GM18505 (cell line): Measurements from ENCODE around the gene SSC4D.
A peak's percentile ranks its signal among the peaks of the same experiment; 100 is the strongest.
"Not testable (repeated sequence)": the region's sequence is repeated elsewhere in the genome, so short reads cannot be mapped to it uniquely, and the experiment has no call there.

Experiments used
- ATAC-seq: cut with Tn5 transposase; IDR thresholded peaks from one replicate; pipeline ENCODE4 v1.9.1; 2021; ENCODE audit not compliant: unreplicated experiment
- POLR2A ChIP-seq: IDR thresholded peaks from 4 replicates; pipeline ENCODE4 v1.6.1; 2011; ENCODE audit warnings: borderline replicate concordance; ENCODE audit not compliant: insufficient read depth, insufficient read length; ENCODE audit errors: extremely low read depth

Gene SSC4D

DNA sequence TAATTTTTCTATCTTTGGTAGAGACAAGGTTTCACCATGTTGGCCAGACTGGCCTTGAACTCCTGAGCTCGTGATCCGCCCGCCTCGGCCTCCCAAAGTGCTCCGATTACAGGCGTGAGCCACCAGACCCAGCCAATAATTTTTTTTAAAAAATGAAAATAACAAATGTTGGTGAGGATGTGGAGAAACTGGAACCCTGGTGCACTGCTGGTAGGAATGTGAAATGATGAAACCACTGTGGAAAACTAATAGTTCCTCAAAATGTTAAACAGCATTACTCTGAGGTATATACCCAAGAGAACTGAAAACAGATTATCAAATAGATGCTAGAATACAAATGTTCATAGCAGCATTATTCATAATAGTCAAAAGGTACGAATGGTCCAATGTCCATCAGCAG lies 27.7 kb downstream of the SSC4D start:
- ATAC-seq, result no peak

GRCh38 chr7:76380623-76380966 lies 28.9 kb downstream of the SSC4D start:
- no peak for TF ChIP-seq POLR2A
- ATAC-seq, result no peak

More for the DNA sequence above, 27.7 kb downstream of the SSC4D start:
- no peak for TF ChIP-seq POLR2A

GRCh38 chr7:76377186-76377918 lies 32.1 kb downstream of the SSC4D start:
- TF ChIP-seq POLR2A, result no peak
- no peak for ATAC-seq

DNA sequence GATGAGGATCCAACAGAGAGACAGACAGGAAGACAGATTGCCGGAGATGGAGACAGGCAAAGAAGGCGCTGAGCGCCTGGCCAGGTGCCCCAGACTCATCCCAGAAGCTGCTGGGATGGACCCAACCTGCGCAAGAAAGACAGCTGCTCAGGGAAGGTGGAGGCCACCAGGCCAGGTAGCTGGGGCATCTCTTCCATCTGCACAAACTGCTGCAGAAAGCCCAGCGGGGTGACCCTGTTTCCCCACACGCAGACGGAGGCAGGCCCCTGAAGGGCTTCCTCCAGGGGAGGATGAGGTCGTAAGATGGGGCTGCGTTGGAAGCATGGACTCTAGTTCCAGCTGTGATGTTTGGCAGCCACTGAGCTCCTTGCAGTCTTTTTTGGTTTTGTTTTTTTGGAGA lies 34.2 kb downstream of the SSC4D start:
- no peak for TF ChIP-seq POLR2A
- ATAC-seq, result no peak

DNA sequence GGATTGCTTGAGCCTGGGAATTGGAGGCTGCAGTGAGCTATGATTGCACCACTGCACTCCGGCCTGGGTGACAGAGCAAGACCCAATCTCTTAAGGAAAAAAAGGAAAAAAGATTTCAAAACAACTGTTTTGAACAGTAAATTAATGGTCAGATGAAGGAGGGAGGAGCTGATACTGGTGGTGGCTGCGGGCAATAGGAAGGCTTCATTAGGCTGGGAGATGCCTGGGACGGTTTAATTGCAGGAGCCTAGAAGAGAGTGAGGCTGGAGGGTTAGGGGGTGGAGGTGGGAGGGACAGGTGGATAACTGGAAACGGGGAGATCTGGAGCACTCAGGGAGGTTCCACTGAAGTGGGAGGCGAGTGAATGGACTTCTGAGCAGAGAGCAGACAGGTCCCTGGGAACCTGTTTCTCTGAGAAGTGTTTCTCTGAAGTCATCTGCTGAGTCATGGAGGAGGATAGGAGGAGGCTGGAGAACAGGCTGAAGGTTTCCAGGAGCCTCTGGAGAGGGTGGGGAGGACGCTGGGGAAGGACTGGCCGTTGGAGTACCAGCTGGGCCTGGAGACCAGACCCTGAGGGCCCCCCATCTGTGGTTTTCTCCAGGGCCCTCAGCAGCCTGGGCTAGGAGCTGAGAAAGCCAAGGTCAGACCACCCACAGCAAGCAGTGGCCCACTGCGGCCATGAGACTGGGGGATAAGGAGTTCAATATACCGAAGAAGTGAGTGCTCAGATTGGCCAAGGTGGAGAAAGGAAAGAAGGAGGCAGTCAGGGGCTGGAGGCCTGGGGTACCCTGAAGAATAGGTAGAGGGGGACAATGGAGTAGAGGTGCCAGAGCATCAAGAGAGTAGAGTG lies 36.3 kb downstream of the SSC4D start:
- TF ChIP-seq POLR2A, result no peak
- ATAC-seq, result no peak

DNA sequence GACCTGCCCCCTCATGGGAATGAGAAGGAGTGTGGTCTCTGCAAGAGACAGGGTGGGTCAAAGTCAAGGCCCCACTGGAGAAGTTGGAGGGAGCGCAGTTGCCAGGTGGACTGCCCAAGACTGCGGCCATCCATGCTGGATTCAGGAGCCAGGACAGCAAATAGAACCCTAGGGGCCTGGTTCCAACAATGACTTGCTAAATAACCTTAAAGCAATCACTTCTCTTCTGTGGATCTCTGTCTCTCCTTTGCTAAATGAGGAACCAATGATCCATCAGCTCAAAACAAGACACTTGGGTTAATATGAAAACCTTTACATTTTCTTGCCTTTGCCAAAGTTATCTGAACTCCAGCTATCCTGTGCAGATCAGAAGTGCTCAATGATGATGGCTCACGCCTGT lies 38.1 kb downstream of the SSC4D start:
- ATAC-seq, result no peak

DNA sequence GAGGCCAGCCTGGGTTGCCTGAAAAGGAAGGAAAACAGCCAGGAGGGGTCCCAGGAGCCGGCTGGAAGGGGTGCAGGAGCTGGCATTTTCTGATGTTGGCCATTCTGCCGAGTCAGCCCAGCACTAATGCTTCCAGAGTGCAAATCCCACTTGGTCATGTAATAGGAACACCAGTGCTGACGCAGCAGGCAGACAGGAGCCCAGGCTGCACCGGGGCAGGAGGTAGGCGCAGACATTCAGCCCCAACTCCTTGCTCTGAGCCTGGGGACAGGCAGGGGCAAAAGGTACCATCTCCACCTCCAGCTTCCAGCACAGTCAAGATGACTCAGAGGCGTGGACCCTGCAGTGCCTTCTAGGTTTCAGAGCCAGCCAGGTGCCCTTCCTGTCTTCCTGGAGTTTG lies 40.5 kb downstream of the SSC4D start:
- no peak for TF ChIP-seq POLR2A
- ATAC-seq, result no peak

More for the DNA sequence above, 38.1 kb downstream of the SSC4D start:
- TF ChIP-seq POLR2A, result no peak

DNA sequence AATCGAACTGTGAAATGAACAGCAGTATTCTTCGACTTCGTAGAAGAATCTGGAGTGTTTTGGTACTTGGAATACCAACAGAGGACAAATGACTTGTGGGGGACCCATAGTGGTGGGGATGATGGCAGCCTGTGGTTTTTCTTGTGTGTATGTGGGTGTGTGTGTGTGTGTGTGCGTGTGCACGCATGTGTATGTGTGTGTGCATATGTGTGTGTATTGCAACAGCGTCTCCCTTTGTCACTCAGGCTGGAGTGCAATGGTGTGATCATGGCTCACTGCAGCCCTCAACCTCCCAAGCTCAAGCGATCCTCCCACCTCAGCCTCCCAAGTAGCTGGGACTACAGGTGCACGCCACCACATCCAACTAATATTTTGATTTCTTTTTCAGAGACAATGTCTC lies 41.3 kb downstream of the SSC4D start:
- no peak for ATAC-seq

GRCh38 chr7:76364198-76364584 lies 45.3 kb downstream of the SSC4D start:
- no peak for TF ChIP-seq POLR2A
- ATAC-seq, result no peak

More for the DNA sequence above, 41.3 kb downstream of the SSC4D start:
- TF ChIP-seq POLR2A, result no peak

DNA sequence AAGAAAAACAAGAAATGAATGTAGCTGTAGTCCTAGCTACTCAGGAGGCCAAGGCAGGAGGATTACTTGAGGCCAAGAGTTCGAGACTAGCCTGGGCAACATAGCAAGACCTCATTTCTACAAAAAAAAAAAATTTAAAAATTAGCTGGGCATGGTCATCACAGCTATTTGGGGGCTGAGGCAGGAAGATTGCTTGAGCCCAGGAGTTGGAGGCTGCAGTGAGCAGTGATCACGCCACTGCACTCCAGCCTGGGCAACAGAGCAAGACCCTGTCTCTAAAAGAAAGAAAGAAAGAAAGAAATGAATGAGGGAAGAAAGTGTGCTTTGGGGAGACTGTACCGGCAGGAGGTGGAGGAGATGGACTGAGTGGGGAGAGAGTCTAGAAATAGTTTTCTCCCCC lies 45.7 kb downstream of the SSC4D start:
- not testable (repeated sequence) for ATAC-seq

GRCh38 chr7:76359978-76360638 lies 49.4 kb downstream of the SSC4D start:
- TF ChIP-seq POLR2A, result no peak
- ATAC-seq, result no peak

- peak; percentile 17 for TF ChIP-seq POLR2A
- peak; percentile 84 for ATAC-seq
Measured at GRCh38 chr7:76359111-76359977, 50.2 kb downstream of the SSC4D start.
